GM12878 (cell line): ENCODE measurements around the gene UBL4A. TPM values are rescaled to one million over a fixed set of nuclear protein-coding genes. Genes with fewer than 3 reads are reported as not detected.

Experiments
- ATAC-seq: fragments of 200-7000 bp; cut with Tn5 transposase; 3 replicates; pipeline ENCODE4 v1.9.1; 2020; ENCODE audit warnings: mild to moderate bottlenecking, moderate library complexity
- BruUV-seq: library from RNA; stranded (reverse); fragments of 400-500 nt; replicated peaks from 2 replicates; lab custom pipeline; 2021; lab: Mats Ljungman, UMichigan
- CTCF ChIA-PET: fragments of 300-600 bp; sonication (Branson Sonifier 250); formaldehyde crosslinking; extraction: SDS; loops from one replicate; lab custom pipeline; 2021; ENCODE audit warnings: inconsistent platforms; lab: Yijun Ruan, JAX
- POLR2A ChIA-PET: fragments of 350-600 bp; formaldehyde crosslinking; extraction: SDS; loops from one replicate; lab custom pipeline; 2021; ENCODE audit warnings: inconsistent platforms; lab: Charles Lee
- RAD21 ChIA-PET: fragments of 300-600 bp; sonication (Branson Sonifier 250); formaldehyde crosslinking; loops from one replicate; lab custom pipeline; 2023; ENCODE audit warnings: antibody characterized with exemption; ENCODE audit not compliant: unreplicated experiment; lab: Charles Lee
- SMC1A ChIA-PET: fragments of 300-600 bp; sonication (Branson Sonifier 250); formaldehyde crosslinking; loops from one replicate; lab custom pipeline; 2023; ENCODE audit not compliant: unreplicated experiment, uncharacterized antibody; lab: Charles Lee
- DNase-seq: peaks from one replicate; pipeline ENCODE4 v3.0.0-alpha.2; 2011; ENCODE audit warnings: low read depth, low spot score
- FAIRE-seq: peaks from 3 replicates; lab custom pipeline; 2011; peaks lifted over from hg19 to GRCh38; lab: Jason Lieb, UNC
- H2AFZ ChIP-seq: 2 replicates; pipeline ENCODE4 v1.6.0; 2011; ENCODE audit warnings: low read depth, low read length, control low read depth; ENCODE audit not compliant: control insufficient read depth
- H3K27ac ChIP-seq: 2 replicates; pipeline ENCODE4 v1.5.1; 2011; ENCODE audit warnings: control low read depth; ENCODE audit not compliant: control insufficient read depth, insufficient read depth
- H3K27me3 ChIP-seq, 2 experiments: replicated peaks in 1 of 2; 2 replicates each; pipeline versions ENCODE4 v1.6.0 to v1.6.1; 2011; ENCODE audit warnings: low read length in 1 of 2; ENCODE audit not compliant: control insufficient read depth in 2 of 2, insufficient read depth in 2 of 2
- H3K36me3 ChIP-seq, 2 experiments: 2 replicates each; pipeline ENCODE4 v1.5.1; 2011; ENCODE audit warnings: low read length in 1 of 2; ENCODE audit not compliant: control insufficient read depth in 2 of 2, insufficient read depth in 2 of 2
- H3K4me1 ChIP-seq: 2 replicates; pipeline ENCODE4 v1.6.1; 2011; ENCODE audit warnings: mild to moderate bottlenecking, low read length, moderate library complexity, mixed read lengths; ENCODE audit not compliant: control insufficient read depth, insufficient read depth
- H3K4me2 ChIP-seq: 2 replicates; pipeline ENCODE4 v1.6.0; 2011; ENCODE audit warnings: control low read depth; ENCODE audit not compliant: control insufficient read depth, insufficient read depth
- H3K4me3 ChIP-seq: fragments of 200-600 bp; sonication (generic); 2 replicates; pipeline ENCODE4 v1.5.1; 2016
- H3K79me2 ChIP-seq: 2 replicates; pipeline ENCODE4 v1.6.0; 2011; ENCODE audit warnings: low read length; ENCODE audit not compliant: control insufficient read depth, insufficient read depth
- H3K9ac ChIP-seq: 2 replicates; pipeline ENCODE4 v1.8.0; 2011; ENCODE audit warnings: low read length, control low read depth, mixed read lengths; ENCODE audit not compliant: control insufficient read depth, insufficient read depth
- H3K9me3 ChIP-seq: replicated peaks from 3 replicates; pipeline ENCODE4 v1.5.1; 2011; ENCODE audit warnings: mild to moderate bottlenecking, low read length; ENCODE audit not compliant: control insufficient read depth, insufficient read depth
- H4K20me1 ChIP-seq: 2 replicates; pipeline ENCODE4 v1.6.0; 2011; ENCODE audit not compliant: control insufficient read depth, insufficient read depth
- CHD2 ChIP-seq: IDR thresholded peaks from 2 replicates; pipeline ENCODE4 v1.6.1; 2011; ENCODE audit warnings: low read depth, low read length, improper control_type of control experiment, borderline replicate concordance
- HDAC6 ChIP-seq: fragments of 200-600 bp; sonication (generic); IDR thresholded peaks from one replicate; pipeline ENCODE4 v1.8.0; 2017; ENCODE audit warnings: antibody characterized with exemption; ENCODE audit not compliant: unreplicated experiment
- IKZF2 ChIP-seq, 2 experiments: fragments of 450-650 bp; IDR thresholded peaks; 2 replicates each; pipeline ENCODE4 v1.6.1; 2017; ENCODE audit warnings: mild to moderate bottlenecking in 2 of 2, moderate library complexity in 2 of 2
- PKNOX1 ChIP-seq: fragments of 450-650 bp; IDR thresholded peaks from 2 replicates; pipeline ENCODE4 v1.6.1; 2016; ENCODE audit warnings: mild to moderate bottlenecking
- SMC3 ChIP-seq: IDR thresholded peaks from 2 replicates; pipeline ENCODE4 v1.6.1; 2011; ENCODE audit warnings: low read length, improper control_type of control experiment, borderline replicate concordance
- SREBF1 ChIP-seq: IDR thresholded peaks from 2 replicates; pipeline ENCODE4 v1.6.1; 2012; ENCODE audit warnings: mild to moderate bottlenecking, low read length
- STAT3 ChIP-seq: IDR thresholded peaks from 2 replicates; pipeline ENCODE4 v1.6.1; 2011; ENCODE audit warnings: low read depth, low read length, improper control_type of control experiment
- USF1 ChIP-seq: IDR thresholded peaks from 2 replicates; pipeline ENCODE4 v1.6.1; 2011; ENCODE audit warnings: borderline replicate concordance, low read depth, mild to moderate bottlenecking, moderate library complexity, mixed read lengths, low read length; ENCODE audit not compliant: insufficient read depth; ENCODE audit errors: extremely low read length
- ZBTB11 ChIP-seq: fragments of 450-650 bp; formaldehyde crosslinking; IDR thresholded peaks from 2 replicates; pipeline ENCODE4 v1.5.0; 2022; ENCODE audit warnings: mild to moderate bottlenecking, missing genetic modification characterization
- ZZZ3 ChIP-seq: IDR thresholded peaks from 2 replicates; pipeline ENCODE4 v1.6.1; 2011; ENCODE audit warnings: low read depth; ENCODE audit not compliant: control insufficient read depth, insufficient read length
- WGBS: methylation state at CpG from one replicate; pipeline ENCODE4 v1.1.6; 2016; ENCODE audit warnings: low lambda C conversion rate; ENCODE audit not compliant: insufficient replicate concordance, insufficient coverage; ENCODE audit errors: missing lambda C conversion rate; 5-methylcytosine and 5-hydroxymethylcytosine counted together
- in situ Hi-C: fragments of 300-500 bp; cut with MboI; formaldehyde crosslinking; loops from 9 replicates; pipeline ENCODE4 v1.14.3; 2018; ENCODE audit warnings: mixed read lengths
- intact Hi-C: fragments of 100-400 bp; cut with micrococcal nuclease; formaldehyde crosslinking; loops from one replicate; pipeline ENCODE4 v1.14.2; 2022; ENCODE audit not compliant: unreplicated experiment
- polyA plus RNA-seq, 11 experiments: library from polyadenylated mRNA; depleted of rRNA in 4 of 11; unstranded in 6 of 11; stranded (reverse) in 5 of 11; fragments of >200 nt; fragmentation: Nextera tagmentation in 4 of 11; fragmentation: Illumina TruSeq in 1 of 11; extraction: Ambion mirVana in 4 of 11; extraction: Trizol in 1 of 11; gene quantifications; 1 replicate in 1 of 11; 2 replicates in 10 of 11; pipeline versions ENCODE4 v1.2.1 to v1.2.3, GENCODE V29; 2011 to 2016; ENCODE audit warnings: inconsistent platforms in 2 of 11, missing spikeins in 2 of 11, low read depth in 1 of 11
- total RNA-seq, 4 experiments: library from RNA; depleted of rRNA in 3 of 4; stranded (reverse); fragments of >200 nt in 3 of 4; fragmentation: Illumina TruSeq in 1 of 4; extraction: Trizol in 1 of 4; gene quantifications; 2 replicates each; pipeline versions ENCODE4 v1.2.1 to v1.2.3, GENCODE V29; 2013 to 2021

UBL4A gene
- total and polyA plus RNA-seq, 10 of the 15 experiments (the other 5 are each of a cell fraction or from before 2014, with no cell fraction given): 4.2 to 49.9 (median 34.0) TPM

- in situ Hi-C loops (no loop called here), intact Hi-C loops (no loop called here)
- Histone ChIP-seq H3K79me2 (no peaks in the 10 kb centered on the region), H3K27ac (no peak overlapping the region), H3K4me1 (no peaks in the 10 kb centered on the region), H3K9ac (no peak overlapping the region), H3K4me3 (no peak overlapping the region), H2AFZ (no peak overlapping the region), H3K4me2 (no peak overlapping the region), H3K27me3 (no peaks in the 10 kb centered on the region), H3K36me3 (peaks cover 0 to 2% of the 10 kb centered on the region in 2 experiments; a peak in 3 of 4 replicates), H3K9me3 (no peaks in the 10 kb centered on the region; the same call in 2 of the 3 replicates), H4K20me1 (no peaks in the 10 kb centered on the region)
- CTCF ChIA-PET: interaction anchor here (0.7 kb wide), 1 partner anchor 949 kb away, joined by 4 read pairs; no protein-coding TSS in a partner anchor
- POLR2A ChIA-PET: interaction anchor here (0.5 kb wide), 1 partner anchor 18 kb away, joined by 4 read pairs; no protein-coding TSS in a partner anchor
- FAIRE-seq: no peak
- WGBS: 84% methylated on average over 18 of the region's 18 CpGs
- BruUV-seq: no TSS peak
- SMC1A ChIA-PET: no interaction called here
- no peak for DNase-seq
- no peak for ATAC-seq
- RAD21 ChIA-PET: no interaction called here
- TF ChIP-seq IKZF2 (IDR thresholded peaks at IDR 0.05) (no peak), HDAC6 (no peak), CHD2 (no peak)
Measured at GRCh38 chrX:154469880-154470279, 16.5 kb downstream of the UBL4A start.

- Histone ChIP-seq H2AFZ (no peak overlapping the region), H4K20me1 (no peaks in the 10 kb centered on the region), H3K9me3 (no peaks in the 10 kb centered on the region; the same call in 2 of the 3 replicates), H3K27ac (no peak overlapping the region), H3K4me3 (no peak overlapping the region), H3K27me3 (no peaks in the 10 kb centered on the region), H3K9ac (no peak overlapping the region), H3K4me1 (no peaks in the 10 kb centered on the region), H3K36me3 (peaks cover 0 to 2% of the 10 kb centered on the region in 2 experiments; a peak in 3 of 4 replicates), H3K79me2 (no peaks in the 10 kb centered on the region), H3K4me2 (no peak overlapping the region)
- ATAC-seq (no peak), DNase-seq (no peak), FAIRE-seq (no peak)
- POLR2A ChIA-PET: no interaction called here
- TF ChIP-seq ZBTB11: no peak
- no peak for TF ChIP-seq ZZZ3
- TF ChIP-seq SMC3: no peak
- no peak for TF ChIP-seq PKNOX1
- no peak for TF ChIP-seq USF1
- TF ChIP-seq SREBF1: no peak
- TF ChIP-seq STAT3: no peak
- 52% methylated on average over 9 of the region's 9 CpGs for WGBS
- no TSS peak for BruUV-seq
- RAD21 ChIA-PET: no interaction called here
- SMC1A ChIA-PET: no interaction called here
- intact Hi-C loops: no loop called here
- CTCF ChIA-PET: interaction anchor here (0.7 kb wide), 1 partner anchor 948 kb away, joined by 4 read pairs; no protein-coding TSS in a partner anchor
- in situ Hi-C loops: no loop called here
Measured at GRCh38 chrX:154469114-154469513, 17.3 kb downstream of the UBL4A start.
